Caki2 (cell line): ENCODE results near the gene H6PD. TPM values are rescaled to one million over a fixed set of nuclear protein-coding genes. Genes with fewer than 3 reads are reported as not detected.

Experiments used
- DNase-seq: peaks from one replicate; pipeline ENCODE4 v3.0.0-alpha.2; 2015; ENCODE audit warnings: low read depth
- in situ Hi-C: cut with HindIII; loops from 2 replicates; pipeline ENCODE4 v1.10.0; 2016; ENCODE audit warnings: low sequenced_read_pairs, low pct_unique_long_range_greater_than_20kb, mixed read lengths
- total RNA-seq: library from RNA; depleted of rRNA; stranded (reverse); fragments of >200 nt; shearing (Covaris generic); gene quantifications from 2 replicates; pipeline ENCODE4 v1.2.3, GENCODE V29; 2014; ENCODE audit warnings: low replicate concordance

H6PD gene
- total RNA-seq, 1 experiment from 2014 or later = 18.5 TPM

GRCh38 chr1:9267827-9268581 lies 33.4 kb downstream of the H6PD start:
- in situ Hi-C loops = no loop called here
- DNase-seq = no peak

GRCh38 chr1:9269078-9269501 lies 34.5 kb downstream of the H6PD start:
- in situ Hi-C loops = no loop called here
- DNase-seq = peak; percentile 35

GRCh38 chr1:9269721-9270120 lies 35.1 kb downstream of the H6PD start:
- in situ Hi-C loops = no loop called here
- no peak for DNase-seq

DNA sequence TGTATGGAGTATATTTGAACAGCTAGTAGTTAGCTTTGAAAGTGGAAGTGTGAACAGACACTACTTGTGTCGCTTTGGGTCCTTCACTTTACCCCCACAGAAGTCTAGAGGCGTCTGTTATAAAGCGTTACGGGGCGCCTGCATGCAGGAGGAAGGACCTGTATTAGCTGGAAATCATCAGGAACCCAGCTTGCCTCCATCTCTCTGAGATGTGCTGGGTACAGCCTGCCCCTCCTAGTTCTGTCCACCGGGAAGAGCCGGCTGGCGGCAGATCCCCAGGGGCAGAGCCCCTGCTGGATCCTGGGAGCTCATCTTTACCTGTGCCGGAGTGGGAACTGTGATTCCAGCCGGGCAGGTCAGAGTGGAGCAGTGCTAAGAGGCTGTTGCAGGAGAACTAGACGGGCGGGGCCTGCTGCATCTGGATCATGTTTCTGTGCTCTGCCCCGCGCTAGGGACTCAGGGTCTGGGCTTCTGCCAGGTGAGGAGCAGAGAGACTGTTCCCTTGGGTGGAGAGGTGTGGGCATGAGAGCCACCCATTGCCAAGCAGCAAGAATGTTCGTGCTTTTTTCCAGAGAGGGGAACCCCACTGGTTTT lies 35.8 kb downstream of the H6PD start:
- DNase-seq = peak; percentile 47
- in situ Hi-C loops = no loop called here

- in situ Hi-C loops = no loop called here
- no peak for DNase-seq
Measured at GRCh38 chr1:9271283-9271682, 36.7 kb downstream of the H6PD start.

DNA sequence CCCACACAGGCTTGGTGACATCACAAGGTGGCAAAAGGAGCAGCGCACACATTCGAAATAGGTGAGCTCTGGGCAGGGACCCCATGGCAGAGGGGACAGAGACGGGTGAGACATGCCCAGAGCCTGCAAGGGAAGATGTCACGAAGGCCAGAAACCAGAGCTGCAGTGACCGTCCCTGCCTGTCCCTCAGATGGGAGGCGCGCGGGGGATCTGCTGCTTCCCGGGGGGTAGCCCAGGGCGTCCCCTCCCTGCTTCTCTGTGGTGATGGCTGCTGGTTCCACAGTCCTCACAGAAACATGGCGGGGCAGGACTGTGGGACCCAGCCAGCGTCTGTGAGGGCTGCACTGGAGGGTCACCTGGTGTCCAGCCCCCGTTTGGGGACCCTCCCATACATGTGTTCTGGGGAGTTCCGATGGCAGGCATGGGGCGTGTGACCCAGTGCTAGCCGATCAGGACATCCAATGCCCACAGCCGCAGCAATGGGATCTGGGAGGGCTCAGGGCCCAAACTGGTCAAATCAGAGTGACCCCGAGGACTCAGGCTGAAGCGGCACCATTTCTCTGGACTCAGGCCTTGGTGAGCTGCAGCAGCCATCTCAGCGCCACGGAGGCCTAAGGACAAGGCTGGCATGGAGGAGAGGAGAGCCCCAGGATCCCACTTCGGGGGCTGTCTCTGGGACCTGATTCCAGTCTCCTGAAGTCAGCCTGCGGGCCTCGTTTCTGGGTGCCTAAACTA lies 37.5 kb downstream of the H6PD start:
- DNase-seq = no peak

DNA sequence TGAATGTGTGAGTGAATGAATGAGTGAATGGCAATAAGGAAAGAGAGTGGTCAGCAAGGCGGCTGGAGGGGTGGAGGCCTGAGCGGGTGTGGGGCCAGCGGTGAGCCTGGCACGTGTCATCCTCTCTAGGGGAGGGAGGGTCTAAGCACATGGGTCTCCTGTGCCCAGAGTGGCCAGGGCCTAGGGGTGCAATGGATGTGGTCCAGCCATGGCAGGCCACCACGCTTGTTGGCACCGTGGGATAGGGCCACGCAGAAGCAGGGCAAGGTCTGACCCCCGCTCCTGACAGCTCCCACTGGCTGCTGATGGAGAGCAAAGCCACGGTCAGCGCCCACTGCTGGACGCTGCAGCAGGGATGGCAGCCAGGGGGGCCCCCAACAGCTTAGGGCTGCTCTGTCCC lies 38.6 kb downstream of the H6PD start:
- in situ Hi-C loops = no loop called here
- no peak for DNase-seq

More for the DNA sequence above, 37.5 kb downstream of the H6PD start:
- in situ Hi-C loops = no loop called here

DNA sequence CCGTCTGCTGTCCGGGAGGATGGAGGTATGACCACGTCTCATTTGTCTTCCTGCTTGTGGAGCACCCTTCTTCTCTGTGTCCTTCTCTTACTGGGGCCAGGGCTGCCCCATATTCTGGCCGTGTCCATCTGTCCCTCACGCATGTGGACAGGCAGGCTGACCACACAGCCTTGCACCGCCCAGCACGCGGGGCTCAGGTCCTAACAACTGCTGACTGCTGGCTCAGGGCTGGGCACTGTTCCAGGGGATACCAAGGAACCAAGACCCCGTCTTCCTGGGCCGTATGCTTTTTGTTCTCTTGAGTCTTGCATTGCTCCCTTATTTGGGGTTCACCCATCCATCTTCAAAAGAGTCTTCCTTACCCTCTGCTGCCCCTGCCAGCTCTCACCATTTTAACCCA lies 40.6 kb downstream of the H6PD start:
- in situ Hi-C loops = no loop called here

DNA sequence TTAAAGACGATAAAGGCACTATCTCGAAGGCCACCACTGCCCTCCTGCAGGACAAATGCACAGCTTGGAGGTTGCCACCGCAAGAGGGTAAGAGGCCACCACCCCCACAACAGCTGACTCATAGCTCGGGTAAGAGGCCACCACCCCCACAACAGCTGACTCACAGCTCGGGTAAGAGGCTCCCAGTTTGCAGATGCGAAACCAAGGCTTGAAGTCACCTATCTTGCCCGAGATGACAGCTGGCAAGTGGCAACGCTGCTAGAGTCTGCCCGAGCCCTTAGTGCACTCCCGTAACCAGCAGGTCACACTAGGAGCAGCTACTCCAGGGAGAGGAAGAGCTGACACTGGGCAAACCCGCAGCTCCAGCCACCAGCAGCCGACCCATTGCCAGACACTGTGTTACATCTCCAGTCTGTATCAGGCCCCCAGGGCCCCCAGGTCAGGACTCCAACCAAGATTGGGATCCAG lies 41.0 kb downstream of the H6PD start:
- in situ Hi-C loops = no loop called here
- peak; percentile 80 for DNase-seq

More for the DNA sequence above, 40.6 kb downstream of the H6PD start:
- no peak for DNase-seq

DNA sequence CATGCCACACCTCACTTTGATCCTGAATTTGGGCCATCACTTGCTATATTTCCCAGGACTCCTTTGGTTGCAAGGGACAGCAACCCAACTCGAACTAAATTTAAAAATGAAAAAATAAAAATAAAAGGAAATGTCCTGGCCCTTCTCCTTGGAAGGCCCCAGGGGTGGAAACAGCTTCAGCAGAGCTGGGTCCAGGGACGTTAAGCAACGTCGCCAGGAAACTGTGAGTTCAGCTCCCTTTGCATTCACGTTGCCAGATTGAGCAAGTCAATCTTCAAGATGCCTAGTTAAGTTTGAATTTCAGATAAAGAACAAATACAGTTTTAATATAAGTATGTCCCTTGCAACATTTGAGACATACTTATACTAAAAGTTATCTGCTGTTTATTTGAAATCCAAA lies 43.5 kb downstream of the H6PD start:
- DNase-seq = no peak
- in situ Hi-C loops = no loop called here

DNA sequence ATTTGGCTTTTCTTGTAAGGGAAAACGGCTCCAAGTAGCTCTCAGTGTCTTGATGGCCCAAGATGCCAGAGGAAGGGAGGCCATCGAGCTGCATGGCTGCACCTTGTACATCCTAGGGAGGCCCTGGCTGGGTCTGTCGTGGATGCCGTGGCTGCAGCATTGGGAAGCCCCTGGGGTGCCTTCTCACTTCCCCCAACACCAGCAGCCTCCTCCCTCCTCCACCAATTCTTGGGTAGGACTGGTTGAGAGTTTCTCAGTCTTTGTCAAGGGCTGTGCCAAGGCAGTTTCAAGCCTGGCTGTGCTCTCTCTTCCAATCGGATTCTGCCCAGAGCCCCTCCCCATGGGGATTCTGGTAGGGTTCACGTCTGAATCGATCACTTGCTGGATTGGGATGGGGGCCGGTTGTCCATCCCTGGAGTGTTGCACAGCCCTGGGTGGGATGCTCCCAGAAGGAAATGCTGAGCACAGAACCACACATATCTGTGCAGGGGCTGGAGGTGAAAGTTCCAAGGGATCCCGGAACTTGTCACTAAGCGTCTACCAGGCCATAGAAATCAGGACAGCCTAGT lies 44.1 kb downstream of the H6PD start:
- in situ Hi-C loops = no loop called here
- DNase-seq = no peak

- in situ Hi-C loops = no loop called here
- no peak for DNase-seq
Measured at GRCh38 chr1:9279172-9279840, 44.7 kb downstream of the H6PD start.

- DNase-seq = peak; percentile 68
- in situ Hi-C loops = no loop called here
Measured at GRCh38 chr1:9280015-9280860, 45.7 kb downstream of the H6PD start.

DNA sequence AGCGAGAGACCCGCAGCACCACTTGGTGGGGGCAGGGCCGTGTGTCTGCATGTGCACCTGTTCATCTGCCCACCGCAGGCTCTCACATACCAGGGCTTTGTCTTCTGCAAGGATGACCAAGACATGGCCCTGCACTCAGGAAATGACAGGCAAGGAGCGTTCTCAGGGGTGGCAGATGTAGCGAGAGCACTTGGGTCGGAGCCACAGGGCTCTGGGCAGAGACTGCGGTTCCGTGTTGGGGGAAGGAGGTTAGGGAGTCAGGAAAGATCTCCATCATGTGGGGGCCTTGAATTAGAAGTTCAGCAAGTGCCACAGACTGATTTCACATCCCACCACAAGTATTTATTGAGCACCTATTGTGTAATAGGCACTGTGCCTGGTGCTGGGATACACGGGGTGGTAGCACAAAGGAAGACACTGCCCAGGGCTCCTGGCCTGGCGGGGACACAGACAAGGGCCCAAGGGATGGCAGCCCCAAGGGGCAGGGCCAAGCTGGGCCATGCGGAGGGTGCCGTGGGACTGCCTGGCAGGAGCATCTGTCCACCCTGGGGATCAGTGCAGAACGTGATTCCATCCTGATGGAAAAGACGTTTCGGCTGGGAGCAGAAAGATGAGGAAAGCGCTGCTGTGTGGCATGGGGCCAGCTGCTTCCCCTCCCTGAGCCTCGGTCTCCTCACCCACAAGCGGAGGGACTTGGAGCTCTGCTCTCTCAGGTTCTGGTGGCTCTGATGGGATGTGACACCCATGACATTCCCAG lies 46.7 kb downstream of the H6PD start:
- in situ Hi-C loops = no loop called here
- DNase-seq = no peak

GRCh38 chr1:9281908-9282695 lies 47.5 kb downstream of the H6PD start:
- no peak for DNase-seq
- in situ Hi-C loops = no loop called here

- no peak for DNase-seq
- in situ Hi-C loops = no loop called here
Measured at GRCh38 chr1:9282696-9282955, 48.1 kb downstream of the H6PD start.
